Measurements from ENCODE around the gene RAB26.
"Not testable (repeated sequence)": the region's sequence is repeated elsewhere in the genome, so short reads cannot be mapped to it uniquely, and the experiment has no call there.

The RAB26 gene

DNA sequence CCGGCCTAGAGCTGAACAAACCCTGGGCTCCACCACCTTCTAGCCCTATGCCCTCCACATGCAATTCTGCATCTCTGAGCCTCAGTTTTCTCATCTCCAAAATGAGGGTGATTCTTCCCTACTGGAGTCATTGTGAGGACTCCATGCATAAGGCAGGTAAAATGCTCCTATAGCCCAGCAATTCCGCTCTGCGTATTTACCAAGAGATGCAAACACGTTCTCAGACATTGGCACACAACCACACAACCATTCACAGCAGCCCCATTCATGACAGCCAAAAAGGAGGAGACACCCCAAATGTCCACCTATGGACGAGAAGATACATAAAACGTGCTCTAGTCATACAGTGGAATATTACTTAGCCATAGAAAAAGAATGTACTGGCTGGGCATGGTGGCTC, 51.9 kb downstream of the RAB26 start:
- no peak for DNase-seq

GRCh38 chr16:2203119-2203688, 54.8 kb downstream of the RAB26 start:
- not testable (repeated sequence) for DNase-seq

Data from NCI-H748 treated with DMSO at 0.1 percent for 48 hours (cell line).